Measurements from ENCODE around the gene ME3.
"Not testable (repeated sequence)": the region's sequence is repeated elsewhere in the genome, so short reads cannot be mapped to it uniquely, and the experiment has no call there.

ME3 gene

DNA sequence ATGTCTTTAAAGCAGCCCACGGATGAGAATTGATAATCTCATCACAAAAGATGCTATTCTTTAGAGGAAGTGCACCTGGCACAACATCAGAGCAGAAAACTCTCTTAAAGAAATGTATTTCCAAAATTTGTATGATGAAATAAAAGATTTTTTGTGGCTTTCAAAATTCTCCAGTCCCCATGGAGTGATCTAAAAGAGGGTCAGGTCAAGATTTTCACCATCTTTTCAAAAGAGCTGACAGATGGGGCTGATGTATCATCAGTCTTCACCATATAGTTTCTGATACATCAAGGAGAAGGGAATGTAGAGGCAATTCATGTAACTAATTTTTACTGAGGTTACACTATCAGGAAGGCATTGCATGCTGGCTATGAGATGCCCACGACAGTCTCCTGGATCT lies 11.7 kb downstream of the ME3 start:
- FAIRE-seq, result no peak

- FAIRE-seq, result no peak
Observed at GRCh38 chr11:86660088-86660487, 12.3 kb downstream of the ME3 start.

- FAIRE-seq, result no peak
Observed at GRCh38 chr11:86658534-86658933, 13.9 kb downstream of the ME3 start.

GRCh38 chr11:86645212-86645611 lies 27.2 kb downstream of the ME3 start:
- not testable (repeated sequence) for FAIRE-seq

GRCh38 chr11:86644291-86644690 lies 28.1 kb downstream of the ME3 start:
- FAIRE-seq, result no peak

DNA sequence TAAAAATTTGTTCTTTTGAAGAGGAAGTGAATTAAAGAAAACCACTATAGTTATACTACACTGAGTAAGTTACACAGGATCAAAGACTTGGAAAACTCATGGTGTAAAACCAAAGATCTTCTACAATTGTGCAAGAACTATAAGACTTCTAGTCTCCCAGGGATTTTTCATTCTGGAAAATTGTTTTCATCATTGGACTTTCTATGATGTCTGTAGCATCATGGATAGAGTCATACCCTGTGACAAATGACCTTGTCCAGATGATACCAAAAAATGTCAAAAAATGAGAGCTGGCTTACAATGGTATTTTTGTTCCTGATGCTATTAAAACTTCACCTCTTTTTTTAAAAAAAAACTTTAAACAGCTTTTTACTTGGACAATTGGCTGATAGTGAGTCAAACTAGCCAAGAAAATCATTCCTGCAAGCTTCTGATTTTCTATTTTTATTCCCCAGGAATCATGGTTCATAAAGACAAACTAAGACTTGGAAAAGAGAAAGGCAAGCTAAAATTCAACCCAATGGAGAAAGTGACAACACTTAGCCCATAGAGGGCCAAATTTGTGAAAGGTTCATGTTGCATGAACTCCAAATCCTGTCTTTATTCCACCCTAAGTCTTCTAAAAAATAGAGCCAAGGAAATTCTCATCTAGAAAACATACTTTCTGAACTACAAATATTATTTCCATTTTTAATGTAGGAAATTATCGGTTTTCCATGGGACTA lies 30.7 kb downstream of the ME3 start:
- no peak for FAIRE-seq

DNA sequence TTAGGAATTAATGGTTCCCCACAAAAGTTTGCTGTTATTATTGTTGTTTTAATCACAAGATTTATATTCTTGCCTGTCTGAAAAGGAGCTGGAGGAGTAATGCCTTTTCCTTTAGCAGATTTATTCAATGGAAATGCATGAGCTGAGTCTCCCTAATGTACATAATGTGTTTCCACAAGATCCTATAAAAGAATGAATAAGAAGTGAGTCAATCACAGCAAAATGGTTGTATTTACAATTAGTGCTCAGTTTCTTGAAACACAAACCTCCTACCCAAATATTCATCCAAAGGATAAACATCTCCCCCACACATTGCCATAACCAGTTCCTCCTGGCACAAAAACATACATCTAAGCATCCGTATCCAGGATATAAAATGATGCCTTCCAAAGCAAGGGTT lies 33.3 kb downstream of the ME3 start:
- FAIRE-seq, result no peak

GRCh38 chr11:86638673-86639072 lies 33.7 kb downstream of the ME3 start:
- no peak for FAIRE-seq

DNA sequence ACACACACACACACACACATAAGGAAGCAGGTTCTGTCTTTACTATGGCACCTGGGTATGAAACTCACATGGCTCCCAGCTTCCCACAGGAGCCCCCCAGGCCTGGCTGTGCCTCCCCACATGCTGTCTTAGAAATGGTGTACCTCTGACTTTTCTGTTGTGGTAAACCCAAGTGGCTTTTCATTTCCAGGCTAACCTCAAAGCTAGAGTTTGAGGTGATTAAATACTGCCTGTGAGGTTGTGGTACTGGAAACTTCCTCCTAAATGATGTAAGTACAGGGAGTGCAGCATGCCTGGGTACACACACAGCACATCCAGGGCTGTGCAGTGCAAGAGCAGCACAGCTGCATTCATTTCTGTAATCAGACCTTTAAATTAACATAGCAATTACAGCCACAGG lies 34.4 kb downstream of the ME3 start:
- FAIRE-seq, result no peak

GRCh38 chr11:86636275-86636674 lies 36.1 kb downstream of the ME3 start:
- FAIRE-seq, result no peak

DNA sequence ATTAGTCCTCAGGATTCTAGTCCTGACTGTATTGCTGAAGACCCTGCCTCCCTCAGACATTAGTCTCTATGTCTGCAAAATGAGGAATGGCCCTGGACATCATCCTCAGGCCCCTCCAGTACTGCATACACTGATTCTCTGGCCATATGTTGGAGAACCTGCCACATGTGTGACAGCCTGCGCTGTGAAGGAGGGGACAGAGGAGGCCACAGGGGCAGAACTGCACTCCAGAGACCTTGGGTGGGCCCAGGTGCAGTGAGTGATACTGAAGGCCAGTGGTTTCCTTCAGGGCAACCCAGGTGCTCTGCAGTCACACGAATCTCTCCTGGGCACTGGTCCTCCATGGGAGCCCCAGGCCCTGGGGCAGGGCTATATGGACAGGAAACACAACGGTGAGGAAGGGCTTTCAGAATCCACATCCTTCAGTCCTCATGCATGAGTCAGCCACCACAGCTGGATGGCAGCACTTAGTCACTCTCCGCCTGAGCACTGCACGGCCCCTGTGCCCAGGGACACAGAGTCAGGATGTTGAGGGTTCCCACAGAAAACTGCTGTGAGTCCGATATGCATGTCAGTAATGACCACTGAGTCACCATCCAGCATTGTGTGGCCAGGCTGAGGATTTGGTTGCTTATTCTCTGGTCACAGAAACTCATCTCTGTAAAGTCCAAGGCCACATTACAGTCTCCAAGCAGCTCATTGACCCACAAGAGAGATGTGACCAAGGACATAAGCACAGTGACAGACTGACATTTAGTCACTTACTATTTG lies 39.7 kb downstream of the ME3 start:
- FAIRE-seq, result no peak

- FAIRE-seq, result no peak
Observed at GRCh38 chr11:86630229-86630981, 42.0 kb downstream of the ME3 start.

GRCh38 chr11:86629045-86629706 lies 43.2 kb downstream of the ME3 start:
- no peak for FAIRE-seq

GRCh38 chr11:86627776-86628455 lies 44.5 kb downstream of the ME3 start:
- FAIRE-seq, result no peak

DNA sequence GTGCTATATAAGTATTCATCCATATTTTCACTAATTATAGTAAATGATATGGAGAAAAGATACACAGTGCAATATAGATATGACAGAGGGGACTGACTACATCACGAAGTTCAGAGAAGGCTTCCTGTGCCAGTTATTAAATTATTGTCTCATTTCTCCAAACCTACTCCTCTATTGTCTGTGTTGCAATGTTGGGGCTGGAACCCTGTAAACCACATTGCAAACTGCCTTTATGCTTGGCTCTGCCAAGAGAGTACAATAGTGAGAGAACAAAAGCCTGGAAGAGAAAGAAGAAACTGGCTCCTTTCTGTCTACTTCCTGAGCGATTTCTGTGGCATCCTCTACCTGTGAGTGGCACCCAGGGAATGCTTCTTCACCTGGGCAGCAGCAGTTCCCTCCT lies 46.4 kb downstream of the ME3 start:
- no peak for FAIRE-seq

- FAIRE-seq, result no peak
Observed at GRCh38 chr11:86625544-86625943, 46.9 kb downstream of the ME3 start.

DNA sequence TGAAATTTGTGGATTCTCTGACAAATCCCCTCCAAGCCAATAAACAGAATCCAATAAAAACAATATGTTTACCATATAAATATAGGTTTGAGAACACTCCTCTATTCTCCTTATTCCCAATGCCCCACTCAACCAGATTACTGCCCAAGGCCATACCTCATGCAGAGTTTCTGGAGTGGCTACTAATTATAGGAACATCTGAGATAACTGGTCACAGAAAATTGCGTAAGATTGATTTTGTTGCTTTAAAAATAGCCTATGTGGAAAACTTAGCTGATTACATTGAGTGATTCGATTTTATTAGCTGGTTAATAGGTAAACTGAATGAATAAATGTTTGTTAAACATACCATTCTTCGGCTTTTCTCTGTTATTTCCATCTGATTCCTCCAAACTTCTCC lies 48.0 kb downstream of the ME3 start:
- no peak for FAIRE-seq

GRCh38 chr11:86623736-86624135 lies 48.7 kb downstream of the ME3 start:
- FAIRE-seq, result no peak

DNA sequence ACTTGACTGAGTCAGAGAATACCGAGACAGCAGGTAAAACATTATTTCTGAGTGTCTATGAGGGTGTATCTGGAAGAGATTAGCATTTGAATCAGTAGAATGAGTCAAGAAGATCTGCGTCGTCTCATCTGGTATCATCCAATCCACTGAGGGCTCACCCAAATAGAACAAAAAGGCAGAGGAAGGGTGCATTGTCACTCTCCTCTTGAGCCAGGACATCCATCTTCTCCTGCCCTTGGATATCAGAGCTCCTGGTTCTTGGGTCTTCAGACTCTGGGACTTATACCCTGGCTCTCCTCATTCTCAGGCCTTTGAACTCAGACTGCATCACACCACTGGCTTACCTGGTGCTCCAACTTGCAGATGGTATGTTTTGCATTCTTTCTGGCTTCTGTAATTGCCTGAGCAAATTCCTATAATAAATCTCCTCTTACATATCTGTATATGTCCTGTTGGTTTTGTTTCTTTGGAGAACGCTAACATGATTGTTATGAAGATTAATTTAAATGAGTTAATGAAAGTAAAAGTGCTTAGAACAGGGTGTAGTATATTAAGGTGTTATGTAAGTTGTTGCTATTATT lies 49.3 kb downstream of the ME3 start:
- no peak for FAIRE-seq

DNA sequence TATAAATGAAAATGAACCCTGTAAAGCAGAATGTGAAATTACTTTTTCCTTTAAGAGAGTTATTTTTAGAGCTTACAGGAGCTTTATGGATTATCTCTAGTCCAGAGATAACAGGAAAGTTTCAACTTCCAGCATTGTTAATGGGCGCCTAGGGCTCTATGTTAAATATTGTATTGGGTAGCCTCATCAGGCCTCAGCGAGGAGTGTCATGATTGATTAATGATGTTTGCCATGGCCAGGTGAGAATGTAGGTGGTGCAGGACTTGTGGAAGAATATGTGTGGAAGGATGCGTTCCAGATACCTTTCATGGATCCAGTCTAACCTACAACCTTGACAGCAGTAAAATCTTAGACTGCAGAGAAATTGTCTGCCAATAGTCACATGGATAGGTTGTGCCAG lies 50.6 kb downstream of the ME3 start:
- FAIRE-seq, result no peak

DNA sequence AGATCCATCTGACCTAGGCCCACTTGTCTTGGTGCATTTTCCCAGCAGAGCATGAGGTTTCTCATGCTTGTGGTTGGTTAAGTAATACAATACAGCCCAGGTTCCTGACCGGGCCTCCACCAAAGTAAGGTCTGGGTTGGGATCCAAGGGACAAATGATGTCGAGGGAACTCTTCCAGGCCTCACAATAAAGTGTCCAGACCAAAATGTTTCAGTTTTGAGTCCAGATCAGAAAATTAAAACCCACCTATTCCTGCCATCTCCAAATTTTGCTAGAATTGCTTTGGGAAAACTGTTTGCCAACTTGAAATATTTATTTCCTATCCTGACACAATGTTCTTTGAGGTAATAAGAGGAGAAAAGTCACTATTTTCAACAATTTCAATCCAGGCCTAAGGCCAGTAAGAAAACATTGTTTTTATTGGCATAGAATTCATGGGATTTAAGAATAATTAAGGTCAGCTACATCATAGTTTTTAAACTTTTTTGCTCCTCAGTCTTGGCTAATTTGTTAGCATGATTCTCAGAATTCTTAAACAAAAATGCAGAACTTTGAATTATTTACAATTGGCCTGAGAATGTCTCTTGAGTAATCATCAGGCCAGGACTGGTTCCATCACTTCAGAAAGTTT lies 51.4 kb downstream of the ME3 start:
- FAIRE-seq, result no peak

GRCh38 chr11:86619428-86619827 lies 53.0 kb downstream of the ME3 start:
- FAIRE-seq, result not testable (repeated sequence)

Data from A204.1 (cell line).